Activated CD4-positive, alpha-beta T cell treated with anti-CD3 and anti-CD28 coated beads for 36 hours (primary cell): ENCODE results near the gene NBEA. TPM values are rescaled to one million over a fixed set of nuclear protein-coding genes. Genes with fewer than 3 reads are reported as not detected.
"Not testable (repeated sequence)": the region's sequence is repeated elsewhere in the genome, so short reads cannot be mapped to it uniquely, and the experiment has no call there.

Experiments
- ATAC-seq: fragments of 200-7000 bp; cut with Tn5 transposase; one replicate; pipeline ENCODE4 v1.10.0; 2021; ENCODE audit warnings: mild to moderate bottlenecking, moderate library complexity
- CTCF ChIA-PET: fragments of 350-600 bp; sonication (Branson Sonifier 250); formaldehyde crosslinking; loops from one replicate; lab custom pipeline; 2021; ENCODE audit warnings: antibody characterized with exemption; lab: Charles Lee
- POLR2A ChIA-PET: fragments of 350-600 bp; sonication (Branson Sonifier 250); formaldehyde crosslinking; loops from one replicate; lab custom pipeline; 2021; ENCODE audit warnings: antibody characterized with exemption, inconsistent platforms; lab: Charles Lee
- DNase-seq: peaks from one replicate; pipeline ENCODE4 v3.0.0-alpha.2; 2020
- H3K27ac Mint-ChIP-seq: one replicate; pipeline ENCODE4 v1.8.0; 2021; ENCODE audit warnings: mixed read lengths
- H3K27me3 Mint-ChIP-seq: one replicate; pipeline ENCODE4 v1.8.0; 2021; ENCODE audit warnings: mixed read lengths
- H3K36me3 Mint-ChIP-seq: one replicate; pipeline ENCODE4 v1.8.0; 2021; ENCODE audit warnings: low read depth, mixed read lengths
- H3K4me1 Mint-ChIP-seq: one replicate; pipeline ENCODE4 v1.8.0; 2021; ENCODE audit warnings: mixed read lengths
- H3K4me3 Mint-ChIP-seq: one replicate; pipeline ENCODE4 v1.8.0; 2021; ENCODE audit warnings: mild to moderate bottlenecking, moderate library complexity, mixed read lengths
- H3K9me3 Mint-ChIP-seq: one replicate; pipeline ENCODE4 v1.8.0; 2021; ENCODE audit warnings: low read depth, mixed read lengths
- intact Hi-C, 2 experiments: fragments of 100-400 bp; cut with DNase I in 1 of 2; cut with micrococcal nuclease in 1 of 2; formaldehyde crosslinking; loops; one replicate each; pipeline versions ENCODE4 v1.14.2 to v1.15.1; 2022 to 2024; cut with DNase I, micrococcal nuclease
- total RNA-seq, 2 experiments: library from RNA; stranded (reverse); gene quantifications; one replicate each; pipeline ENCODE4 v1.2.3, GENCODE V29; 2021

The NBEA gene
- total RNA-seq, 2 experiments from 2014 or later, result 0.39 to 0.44 TPM

DNA sequence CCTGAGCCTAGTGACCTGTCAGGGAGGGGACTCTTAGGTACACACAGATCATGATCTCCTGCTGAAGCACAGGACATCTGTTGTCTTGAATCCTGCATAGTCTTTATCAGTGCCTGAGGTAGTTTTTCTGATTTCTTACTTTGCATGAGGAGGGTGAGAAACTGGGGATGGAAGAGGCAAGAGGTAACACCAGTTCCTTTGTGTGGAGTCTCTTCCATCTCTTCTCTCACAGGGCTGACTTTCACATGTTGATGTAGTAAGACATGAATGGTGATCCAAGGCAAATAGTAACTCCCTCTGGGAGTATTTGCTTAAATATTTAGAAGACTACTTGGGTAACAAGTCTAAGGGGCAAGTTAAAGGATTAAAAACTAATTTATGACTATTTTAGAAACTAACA is 9.5 kb downstream of the NBEA start:
- DNase-seq (no peak), ATAC-seq (no peak)
- ChIA-PET POLR2A (no interaction called here), CTCF (no interaction called here)
- peaks cover 2% of the 10 kb centered on the region for H3K27me3 Mint-ChIP-seq
- H3K36me3 Mint-ChIP-seq, result no peaks in the 10 kb centered on the region
- peaks cover 2% of the 10 kb centered on the region for H3K9me3 Mint-ChIP-seq
- no peaks in the 10 kb centered on the region for H3K4me1 Mint-ChIP-seq
- H3K27ac Mint-ChIP-seq, result no peak overlapping the region
- H3K4me3 Mint-ChIP-seq, result no peak overlapping the region
- intact Hi-C loops, result no loop called here

DNA sequence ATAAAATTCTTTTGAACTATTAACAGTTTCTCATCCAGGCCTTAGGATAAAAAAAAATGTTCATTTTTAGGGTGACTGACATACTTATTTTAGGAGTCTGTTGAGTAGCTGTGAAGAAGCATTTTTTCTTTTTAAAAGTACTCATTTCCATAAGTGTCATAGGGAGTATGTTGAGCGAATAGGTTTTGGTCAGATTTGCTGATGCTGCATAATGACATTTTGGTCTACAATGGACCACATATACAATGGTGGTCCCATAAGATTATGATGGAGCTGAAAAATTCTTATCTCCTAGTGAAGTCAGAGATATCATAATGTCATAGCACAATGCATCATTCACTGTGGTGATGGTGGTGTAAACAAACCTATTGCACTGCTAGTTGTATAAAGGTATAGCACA is 17.4 kb downstream of the NBEA start:
- no peaks in the 10 kb centered on the region for H3K9me3 Mint-ChIP-seq
- intact Hi-C loops, result no loop called here
- CTCF ChIA-PET, result interaction anchor here (1.0 to 1.4 kb wide), 2 partner anchors 11 to 15 kb away, joined by 3 read pairs; no protein-coding TSS in a partner anchor
- ATAC-seq, result no peak
- no peak overlapping the region for H3K27ac Mint-ChIP-seq
- POLR2A ChIA-PET, result no interaction called here
- H3K4me3 Mint-ChIP-seq, result no peak overlapping the region
- no peaks in the 10 kb centered on the region for H3K36me3 Mint-ChIP-seq
- no peaks in the 10 kb centered on the region for H3K27me3 Mint-ChIP-seq
- H3K4me1 Mint-ChIP-seq, result no peaks in the 10 kb centered on the region
- no peak for DNase-seq

DNA sequence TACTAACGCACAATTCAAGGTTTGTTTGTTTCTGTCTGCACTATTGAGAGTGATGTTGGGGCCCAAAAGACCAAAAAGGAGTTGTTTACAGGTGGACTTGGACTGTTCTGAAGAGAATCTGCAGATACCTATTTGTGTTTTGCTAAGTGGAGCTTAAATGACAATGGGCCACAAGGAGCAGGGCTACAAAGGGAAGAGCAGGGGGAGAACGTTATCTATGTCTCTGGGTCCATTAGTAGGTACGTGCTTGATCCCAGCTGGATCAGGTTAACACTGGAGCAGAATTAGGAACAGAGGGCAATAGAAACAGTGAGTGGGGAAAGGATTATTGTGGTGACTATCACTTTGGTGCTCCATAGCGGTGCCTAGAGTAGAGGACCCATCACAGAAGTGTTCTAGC is 22.5 kb downstream of the NBEA start:
- intact Hi-C loops, result no loop called here
- Mint-ChIP-seq H3K4me1 (no peaks in the 10 kb centered on the region), H3K27ac (no peak overlapping the region), H3K36me3 (no peaks in the 10 kb centered on the region), H3K27me3 (no peaks in the 10 kb centered on the region), H3K4me3 (no peak overlapping the region), H3K9me3 (no peaks in the 10 kb centered on the region)
- DNase-seq, result no peak
- ATAC-seq, result no peak
- ChIA-PET CTCF (interaction anchor here (0.7 kb wide), 1 partner anchor 31 kb away, joined by 3 read pairs; no protein-coding TSS in a partner anchor), POLR2A (no interaction called here)

DNA sequence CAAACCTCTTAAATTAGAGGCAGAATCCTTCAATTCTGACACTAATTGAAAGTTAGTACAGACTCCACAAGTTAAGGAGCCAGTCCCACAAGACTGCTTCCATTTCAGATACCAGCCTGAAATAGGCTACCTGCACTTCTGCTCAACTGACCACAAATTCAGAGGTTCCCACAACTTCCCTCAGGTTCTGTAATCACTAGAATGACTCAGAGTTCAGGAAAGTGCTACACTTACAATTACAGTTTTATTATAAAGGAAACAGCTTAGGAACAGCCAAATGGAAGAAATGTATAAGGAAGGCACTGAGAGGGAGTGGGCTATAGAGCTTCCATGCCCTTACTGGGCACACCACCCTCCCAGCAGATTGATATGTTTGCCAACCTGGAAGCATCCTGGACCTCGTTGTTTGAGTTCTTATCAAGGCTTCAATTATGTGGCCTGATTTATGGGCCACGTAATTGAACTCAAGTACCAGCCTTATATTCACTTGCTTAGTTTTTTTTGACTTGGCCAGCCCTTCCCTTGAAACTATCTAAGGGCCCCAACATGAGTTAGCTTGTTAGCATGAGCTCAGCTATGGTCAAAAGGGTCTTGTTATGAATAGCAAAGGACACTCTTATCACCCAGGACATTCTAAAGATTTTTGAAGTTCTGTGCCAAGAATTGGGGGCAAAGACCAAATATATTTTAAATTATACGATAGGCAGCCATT is 25.9 kb downstream of the NBEA start:
- Mint-ChIP-seq H3K4me1 (no peaks in the 10 kb centered on the region), H3K27me3 (no peaks in the 10 kb centered on the region), H3K27ac (no peak overlapping the region), H3K36me3 (peaks cover 2% of the 10 kb centered on the region), H3K4me3 (no peak overlapping the region), H3K9me3 (peaks cover 4% of the 10 kb centered on the region)
- DNase-seq (no peak), ATAC-seq (no peak)
- intact Hi-C loops, result no loop called here
- ChIA-PET CTCF (interaction anchor here (0.7 kb wide), 1 partner anchor 113 kb away, joined by 3 read pairs; no protein-coding TSS in a partner anchor), POLR2A (no interaction called here)

DNA sequence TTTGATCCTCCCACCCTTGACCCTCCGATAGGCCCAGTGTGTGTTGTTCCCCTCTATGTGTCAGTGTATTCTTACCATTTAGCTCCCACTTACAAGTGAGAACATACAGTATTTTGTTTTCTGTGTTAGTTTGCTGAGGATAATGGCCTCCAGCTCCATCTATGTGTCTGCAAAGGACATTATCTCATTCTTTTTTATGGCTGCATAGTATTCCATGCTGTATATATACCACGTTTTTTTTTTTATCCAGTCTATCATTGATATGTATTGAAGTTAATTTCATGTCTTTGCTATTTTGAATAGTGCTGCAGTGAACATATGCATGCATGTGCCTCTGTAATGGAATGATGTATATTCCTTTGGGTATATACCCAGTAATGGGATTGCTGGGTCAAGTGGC is 27.5 kb downstream of the NBEA start:
- H3K27ac Mint-ChIP-seq, H3K4me3 Mint-ChIP-seq, POLR2A ChIA-PET, H3K27me3 Mint-ChIP-seq, ATAC-seq, H3K9me3 Mint-ChIP-seq, H3K36me3 Mint-ChIP-seq, intact Hi-C loops, DNase-seq, H3K4me1 Mint-ChIP-seq: not testable (repeated sequence)
- CTCF ChIA-PET, result interaction anchor here (0.7 to 1.1 kb wide), 2 partner anchors 9 to 40 kb away, joined by 3 to 5 read pairs; no protein-coding TSS in a partner anchor

DNA sequence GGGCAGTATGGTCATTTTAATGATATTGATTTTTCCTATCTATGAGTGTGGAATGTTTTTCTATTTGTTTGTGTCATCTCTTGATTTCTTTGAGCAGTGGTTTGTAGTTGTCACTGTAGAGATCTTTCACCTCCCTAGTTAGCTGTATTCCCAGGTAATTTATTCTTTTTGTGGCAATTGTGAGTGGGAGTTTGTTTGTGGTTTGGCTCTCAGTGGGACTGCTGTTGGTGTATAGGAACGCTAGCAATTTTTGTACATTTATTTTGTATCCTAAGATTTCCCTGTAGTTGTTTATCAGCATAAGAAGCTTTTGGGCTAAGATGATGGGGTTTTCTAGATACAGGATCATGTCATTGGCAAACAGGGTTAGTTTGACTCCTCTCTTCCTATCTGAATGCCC is 28.9 kb downstream of the NBEA start:
- ChIA-PET POLR2A (no interaction called here), CTCF (no interaction called here)
- no peaks in the 10 kb centered on the region for H3K4me1 Mint-ChIP-seq
- peaks cover 5% of the 10 kb centered on the region for H3K36me3 Mint-ChIP-seq
- H3K27ac Mint-ChIP-seq, result no peak overlapping the region
- no peak for ATAC-seq
- no peak for DNase-seq
- peaks cover 11% of the 10 kb centered on the region for H3K9me3 Mint-ChIP-seq
- intact Hi-C loops, result no loop called here
- no peak overlapping the region for H3K4me3 Mint-ChIP-seq
- no peaks in the 10 kb centered on the region for H3K27me3 Mint-ChIP-seq

DNA sequence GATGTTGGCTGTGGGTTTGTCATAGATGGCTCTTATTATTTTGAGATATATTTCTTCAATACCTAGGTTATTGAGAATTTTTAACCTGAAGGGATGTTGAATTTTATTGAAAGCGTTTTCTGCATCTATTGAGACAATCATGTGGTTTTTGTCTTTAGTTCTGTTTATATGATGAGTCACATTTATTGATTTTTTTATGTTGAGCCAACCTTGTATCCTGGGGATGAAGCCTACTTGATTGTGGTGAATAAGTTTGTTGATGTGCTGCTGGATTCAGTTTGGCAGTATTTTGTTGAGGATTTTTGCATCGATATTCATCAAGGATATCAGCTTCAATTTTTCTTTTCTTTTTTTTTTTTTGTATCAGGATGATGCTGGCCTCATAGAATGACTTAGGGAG is 29.4 kb downstream of the NBEA start:
- Mint-ChIP-seq H3K27me3 (no peaks in the 10 kb centered on the region), H3K4me1 (no peaks in the 10 kb centered on the region), H3K9me3 (peaks cover 11% of the 10 kb centered on the region), H3K4me3 (no peak overlapping the region), H3K36me3 (peaks cover 5% of the 10 kb centered on the region), H3K27ac (no peak overlapping the region)
- POLR2A ChIA-PET, result no interaction called here
- intact Hi-C loops, result no loop called here
- ATAC-seq (no peak), DNase-seq (no peak)
- CTCF ChIA-PET, result interaction anchor here (1.0 kb wide), 1 partner anchor 242 kb away, joined by 3 read pairs; no protein-coding TSS in a partner anchor

DNA sequence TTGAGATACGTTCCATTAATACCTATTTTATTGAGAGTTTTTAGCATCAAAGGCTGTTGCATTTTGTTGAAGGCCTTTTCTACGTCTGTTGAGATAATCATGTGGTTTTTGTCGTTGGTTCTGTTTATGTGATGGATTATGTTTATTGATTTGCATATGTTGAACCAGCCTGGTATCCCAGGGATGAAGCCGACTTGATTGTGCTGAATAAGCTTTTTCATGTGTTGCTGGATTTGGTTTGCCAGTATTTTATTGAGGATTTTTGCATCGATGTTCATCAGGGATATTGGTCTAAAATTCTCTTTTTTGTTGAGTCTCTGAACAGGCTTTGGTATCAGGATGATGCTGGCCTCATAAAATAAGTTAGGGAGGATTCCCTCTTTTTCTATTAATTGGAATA is 43.1 kb downstream of the NBEA start:
- POLR2A ChIA-PET, intact Hi-C loops, ATAC-seq, H3K27me3 Mint-ChIP-seq, H3K36me3 Mint-ChIP-seq, DNase-seq, CTCF ChIA-PET, H3K4me1 Mint-ChIP-seq, H3K4me3 Mint-ChIP-seq, H3K27ac Mint-ChIP-seq: not testable (repeated sequence)
- H3K9me3 Mint-ChIP-seq, result peaks cover 20% of the 10 kb centered on the region

DNA sequence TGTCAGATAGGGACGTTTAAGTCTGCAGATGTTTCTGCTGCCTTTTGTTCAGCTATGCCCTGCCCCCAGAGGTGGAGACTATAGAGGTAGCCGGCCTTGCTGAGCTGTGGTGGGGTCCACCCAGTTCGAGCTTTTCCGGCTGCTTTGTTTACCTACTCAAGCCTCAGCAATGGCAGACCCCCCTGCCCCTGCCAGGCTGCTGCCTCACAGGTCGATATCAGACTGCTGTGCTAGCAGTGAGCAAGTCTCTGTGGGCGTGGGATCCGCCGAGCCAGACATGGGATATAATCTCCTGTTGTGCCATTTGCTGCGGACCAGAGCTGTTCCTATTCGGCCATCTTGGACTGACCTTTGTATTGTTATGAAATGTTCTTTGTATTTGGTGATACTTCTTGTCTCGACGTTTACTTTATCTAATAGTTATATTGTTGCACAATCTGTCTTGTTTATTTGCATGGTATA is 46.3 kb downstream of the NBEA start:
- H3K9me3 Mint-ChIP-seq, result peaks cover 34% of the 10 kb centered on the region
- no peak overlapping the region for H3K4me3 Mint-ChIP-seq
- ChIA-PET CTCF (interaction anchor here (0.9 kb wide), 1 partner anchor 166 kb away, joined by 3 read pairs; no protein-coding TSS in a partner anchor), POLR2A (no interaction called here)
- intact Hi-C loops, result no loop called here
- ATAC-seq (no peak), DNase-seq (no peak)
- peaks cover 7% of the 10 kb centered on the region for H3K36me3 Mint-ChIP-seq
- no peaks in the 10 kb centered on the region for H3K4me1 Mint-ChIP-seq
- no peaks in the 10 kb centered on the region for H3K27me3 Mint-ChIP-seq
- H3K27ac Mint-ChIP-seq, result no peak overlapping the region

DNA sequence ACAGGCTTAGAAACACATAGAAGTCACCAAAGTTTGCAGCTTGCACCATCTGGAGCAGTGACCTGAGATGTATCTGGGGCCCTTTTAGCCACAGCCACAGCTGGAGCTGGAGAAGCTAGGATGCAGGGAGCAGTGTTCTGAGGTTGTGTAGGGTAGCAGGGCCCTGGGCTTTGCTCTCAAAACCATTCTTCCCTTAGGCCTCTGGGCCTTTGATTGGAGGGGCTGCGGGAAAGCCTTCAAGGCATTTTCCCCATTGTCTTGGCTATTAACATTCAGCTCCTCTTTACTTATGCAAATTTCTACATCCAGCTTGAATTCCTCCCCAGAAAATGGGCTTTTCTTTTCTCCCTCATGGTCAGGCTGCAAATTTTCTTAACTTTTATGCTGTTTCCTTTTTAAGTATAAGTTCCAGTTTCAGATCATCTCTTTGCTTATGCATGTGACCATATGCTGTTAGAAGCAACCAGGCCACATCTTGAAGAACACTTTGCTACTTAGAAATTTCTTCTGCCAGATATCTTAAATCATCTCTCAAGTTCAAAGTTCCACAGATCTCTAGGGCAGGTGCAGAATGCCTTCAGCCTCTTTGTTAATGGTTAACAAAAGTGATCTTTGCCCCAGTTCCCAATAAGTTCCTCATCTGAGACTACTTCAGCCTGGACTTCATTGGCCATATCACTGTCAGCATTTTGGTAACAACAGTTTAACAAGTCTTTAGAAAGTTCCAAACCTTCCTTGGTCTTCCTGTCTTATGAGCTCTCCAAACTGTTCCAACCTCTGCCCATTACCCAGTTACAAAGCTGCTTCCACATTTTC is 48.5 kb downstream of the NBEA start:
- intact Hi-C loops, result no loop called here
- DNase-seq (no peak), ATAC-seq (no peak)
- ChIA-PET CTCF (no interaction called here), POLR2A (no interaction called here)
- Mint-ChIP-seq H3K9me3 (peaks cover 34% of the 10 kb centered on the region), H3K27me3 (no peaks in the 10 kb centered on the region), H3K4me1 (no peaks in the 10 kb centered on the region), H3K4me3 (no peak overlapping the region), H3K36me3 (peaks cover 7% of the 10 kb centered on the region), H3K27ac (no peak overlapping the region)

DNA sequence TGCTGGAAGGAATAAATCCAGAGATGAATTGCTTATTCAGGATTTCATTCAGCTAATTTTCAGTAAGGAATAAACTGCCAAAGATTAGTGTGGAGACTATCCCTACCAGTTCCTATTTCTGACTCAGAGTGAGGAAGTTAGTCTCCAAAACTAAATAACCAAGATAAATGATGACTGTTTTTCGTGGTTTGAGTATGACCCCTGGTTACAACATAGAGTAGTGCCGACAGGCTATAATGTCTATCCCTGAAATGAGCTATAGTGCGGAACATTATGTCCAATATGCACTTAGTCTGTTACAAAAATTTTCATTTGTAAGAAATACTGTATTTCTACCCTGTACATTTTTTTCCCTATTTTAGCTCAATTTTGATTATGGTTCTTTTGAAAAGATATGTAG is 51.4 kb downstream of the NBEA start:
- Mint-ChIP-seq H3K9me3 (peaks cover 27% of the 10 kb centered on the region), H3K4me1 (no peaks in the 10 kb centered on the region), H3K36me3 (peaks cover 10% of the 10 kb centered on the region), H3K27ac (no peak overlapping the region), H3K4me3 (no peak overlapping the region), H3K27me3 (no peaks in the 10 kb centered on the region)
- intact Hi-C loops, result no loop called here
- ChIA-PET CTCF (interaction anchor here (0.7 kb wide), 1 partner anchor 1078 kb away, joined by 3 read pairs; no protein-coding TSS in a partner anchor), POLR2A (no interaction called here)
- ATAC-seq (no peak), DNase-seq (no peak)
